H1 (cell line): ENCODE measurements around the gene ZFP30. TPM values are rescaled to one million over a fixed set of nuclear protein-coding genes. Genes with fewer than 3 reads are reported as not detected.
A peak's percentile ranks its signal among the peaks of the same experiment; 100 is the strongest.

ENCODE experiments used
- KDM4A ChIP-seq: IDR thresholded peaks from one replicate; pipeline ENCODE4 v1.7.1; 2012; ENCODE audit warnings: low read depth, mild to moderate bottlenecking, moderate library complexity, low read length, inconsistent platforms; ENCODE audit not compliant: severe bottlenecking
- MAX ChIP-seq: IDR thresholded peaks from 2 replicates; pipeline ENCODE4 v1.6.1; 2012; ENCODE audit warnings: inconsistent platforms
- NRF1 ChIP-seq: IDR thresholded peaks from 2 replicates; pipeline ENCODE4 v1.6.1; 2011; ENCODE audit warnings: mild to moderate bottlenecking, low read depth, low read length, improper control_type of control experiment
- SIN3A ChIP-seq, 2 experiments: IDR thresholded peaks in 1 of 2; conservative IDR thresholded peaks in 1 of 2; 2 replicates each; pipeline ENCODE4 v1.6.1; 2011 to 2012; ENCODE audit warnings: low read length in 2 of 2, improper control_type of control experiment in 1 of 2, low read depth in 1 of 2, mild to moderate bottlenecking in 1 of 2
- polyA plus RNA-seq, 7 experiments: library from polyadenylated mRNA; depleted of rRNA in 3 of 7; stranded (reverse) in 5 of 7; unstranded in 2 of 7; fragments of >200 nt in 5 of 7; fragments of 200-250 nt in 2 of 7; gene quantifications; 1 replicate in 5 of 7; 2 replicates in 1 of 7; 4 replicates in 1 of 7; pipeline versions ENCODE4 v1.2.1 to v1.2.3, GENCODE V29; 2011 to 2013; ENCODE audit warnings: missing spikeins in 2 of 7, mixed read lengths in 2 of 7
- total RNA-seq: library from RNA; stranded (reverse); fragmentation: NEBNext Ultra II Directional; extraction: Animal tissue kit (Norgen Biotek cat#: 25700); gene quantifications from 2 replicates; pipeline ENCODE4 v1.2.1, GENCODE V29; 2021

ZFP30 gene
- total and polyA plus RNA-seq, 2 of the 8 experiments (the other 6 are each of a cell fraction or from before 2014, with no cell fraction given), result 1.4 to 6.1 TPM

- TF ChIP-seq KDM4A (peak; percentile 16), NRF1 (peak; percentile 25; the same call in 1 of the 2 replicates), SIN3A (conservative IDR thresholded peaks at IDR 0.05 in 1 of 2, IDR thresholded peaks at IDR 0.05 in 1 of 2; ENCODE audit: low read depth in 1 of 2, low read length in 2 of 2) (0 out of 4 replicates have a peak, but pooled peaks of 1 of the 2 experiments have one; percentile 6), MAX (no peak)
Measured at GRCh38 chr19:37655301-37655688, at the start of gene ZFP30 (continued).
